Peyer's patch (tissue), 4 donors: Measurements from ENCODE around the gene ADISSP. TPM values are rescaled to one million over a fixed set of nuclear protein-coding genes. Genes with fewer than 3 reads are reported as not detected.

Experiments used
- DNase-seq, 3 donors: peaks; one replicate each; pipeline ENCODE4 v3.0.0-alpha.2; 2017 to 2019
- H3K27ac ChIP-seq, 4 donors: fragments of 200-600 bp; sonication (generic); one replicate each; pipeline ENCODE4 v1.5.1; 2016 to 2019
- H3K27me3 ChIP-seq, 2 donors: fragments of 200-600 bp; sonication (generic); one replicate each; pipeline ENCODE4 v1.5.1; 2019
- H3K36me3 ChIP-seq, 3 donors: fragments of 200-600 bp; sonication (generic); one replicate each; pipeline ENCODE4 v1.5.1; 2016 to 2019
- H3K4me1 ChIP-seq, 4 donors: fragments of 200-600 bp; sonication (generic); one replicate each; pipeline ENCODE4 v1.5.1; 2016 to 2019
- H3K4me3 ChIP-seq, 4 donors: fragments of 200-600 bp; sonication (generic); 1 replicate in 3 of 4; 2 replicates in 1 of 4; pipeline ENCODE4 v1.5.1; 2016 to 2019; ENCODE audit warnings: mild to moderate bottlenecking in 1 of 4
- H3K9me3 ChIP-seq, 4 donors: fragments of 200-600 bp; sonication (generic); one replicate each; pipeline ENCODE4 v1.5.1; 2016 to 2019; ENCODE audit warnings: mild to moderate bottlenecking in 1 of 4
- POLR2A ChIP-seq, 2 donors: fragments of 450-650 bp; IDR thresholded peaks; one replicate each; pipeline ENCODE4 v1.5.1; 2017; ENCODE audit warnings: antibody characterized with exemption in 2 of 2, mild to moderate bottlenecking in 2 of 2, moderate library complexity in 2 of 2
- total RNA-seq, 4 donors: library from RNA; depleted of rRNA; stranded (reverse); fragments of >200 nt; gene quantifications; one replicate each; pipeline ENCODE4 v1.1.0, GENCODE V29; 2016
- TF ChIP-seq, protein P1 (sequence below), 6 experiments: fragments of 450-650 bp in 4 of 6; fragments of 200-600 bp in 2 of 6; sonication (generic) in 1 of 6; IDR thresholded peaks; one replicate each; pipeline ENCODE4 v1.5.1; 2017 to 2019; ENCODE audit warnings: antibody characterized with exemption in 6 of 6, mild to moderate bottlenecking in 3 of 6, moderate library complexity in 1 of 6

ADISSP gene
- total RNA-seq, 4 donors from 2014 or later = 7.4 to 13.2 (median 10.2) TPM

DNA sequence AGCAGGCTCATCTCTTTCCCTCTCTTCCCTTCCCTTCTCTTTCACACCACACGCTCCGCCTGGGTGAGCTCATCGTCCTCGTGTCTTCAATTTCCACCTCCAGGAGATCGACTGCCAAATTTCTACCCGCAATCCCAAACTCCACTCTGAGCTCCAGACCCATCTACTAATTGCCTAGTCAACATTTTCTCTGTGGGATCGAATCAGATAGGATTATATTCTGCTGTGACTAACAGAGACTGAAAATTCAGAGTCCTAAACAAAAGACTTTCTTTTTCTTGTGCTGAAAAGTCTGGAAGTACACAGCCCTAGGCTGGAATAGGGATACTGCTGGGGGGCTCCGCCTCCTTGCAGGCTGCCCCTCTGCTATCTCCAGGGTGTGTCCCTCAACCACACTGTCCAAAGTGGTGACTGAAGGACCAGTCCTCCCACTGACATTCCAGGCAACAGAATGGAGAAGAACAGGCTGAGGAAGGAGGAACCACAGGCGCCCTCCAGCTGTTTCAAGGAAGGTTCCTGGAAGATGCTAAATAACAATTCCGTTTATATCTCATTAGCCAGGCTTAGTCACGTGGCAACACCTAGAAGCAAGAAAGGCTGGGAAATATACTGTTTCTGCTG, 40.0 kb downstream of the ADISSP start:
- DNase-seq = no peak
- peaks cover 0 to 4% (median 0%) of the 10 kb centered on the region in 4 donors for H3K4me1 ChIP-seq
- no peak for TF ChIP-seq POLR2A (IDR thresholded peaks at IDR 0.05)
- TF ChIP-seq, protein P1, sequence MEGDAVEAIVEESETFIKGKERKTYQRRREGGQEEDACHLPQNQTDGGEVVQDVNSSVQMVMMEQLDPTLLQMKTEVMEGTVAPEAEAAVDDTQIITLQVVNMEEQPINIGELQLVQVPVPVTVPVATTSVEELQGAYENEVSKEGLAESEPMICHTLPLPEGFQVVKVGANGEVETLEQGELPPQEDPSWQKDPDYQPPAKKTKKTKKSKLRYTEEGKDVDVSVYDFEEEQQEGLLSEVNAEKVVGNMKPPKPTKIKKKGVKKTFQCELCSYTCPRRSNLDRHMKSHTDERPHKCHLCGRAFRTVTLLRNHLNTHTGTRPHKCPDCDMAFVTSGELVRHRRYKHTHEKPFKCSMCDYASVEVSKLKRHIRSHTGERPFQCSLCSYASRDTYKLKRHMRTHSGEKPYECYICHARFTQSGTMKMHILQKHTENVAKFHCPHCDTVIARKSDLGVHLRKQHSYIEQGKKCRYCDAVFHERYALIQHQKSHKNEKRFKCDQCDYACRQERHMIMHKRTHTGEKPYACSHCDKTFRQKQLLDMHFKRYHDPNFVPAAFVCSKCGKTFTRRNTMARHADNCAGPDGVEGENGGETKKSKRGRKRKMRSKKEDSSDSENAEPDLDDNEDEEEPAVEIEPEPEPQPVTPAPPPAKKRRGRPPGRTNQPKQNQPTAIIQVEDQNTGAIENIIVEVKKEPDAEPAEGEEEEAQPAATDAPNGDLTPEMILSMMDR (IDR thresholded peaks at IDR 0.05) = no peak
- no peak overlapping the region for H3K4me3 ChIP-seq
- H3K36me3 ChIP-seq = no peaks in the 10 kb centered on the region
- no peaks in the 10 kb centered on the region for H3K9me3 ChIP-seq
- peak overlapping the region in 1 of 4 donors; percentile 17 for H3K27ac ChIP-seq
- H3K27me3 ChIP-seq = peaks cover 0 to 5% of the 10 kb centered on the region in 2 donors

GRCh38 chr20:3724356-3724755, 43.2 kb downstream of the ADISSP start:
- TF ChIP-seq POLR2A (IDR thresholded peaks at IDR 0.05) = no peak
- TF ChIP-seq, protein P1 (IDR thresholded peaks at IDR 0.05) = no peak
- H3K9me3 ChIP-seq = no peaks in the 10 kb centered on the region
- H3K27me3 ChIP-seq = no peaks in the 10 kb centered on the region
- H3K4me1 ChIP-seq = no peaks in the 10 kb centered on the region
- H3K27ac ChIP-seq = no peak overlapping the region
- no peaks in the 10 kb centered on the region for H3K36me3 ChIP-seq
- H3K4me3 ChIP-seq = no peak overlapping the region
- DNase-seq = no peak

GRCh38 chr20:3723284-3723683, 44.3 kb downstream of the ADISSP start:
- no peak for DNase-seq
- no peak overlapping the region for H3K4me3 ChIP-seq
- no peak overlapping the region for H3K27ac ChIP-seq
- no peaks in the 10 kb centered on the region for H3K4me1 ChIP-seq
- H3K36me3 ChIP-seq = no peaks in the 10 kb centered on the region
- H3K27me3 ChIP-seq = no peaks in the 10 kb centered on the region
- no peaks in the 10 kb centered on the region for H3K9me3 ChIP-seq
- TF ChIP-seq, protein P1 (IDR thresholded peaks at IDR 0.05) = no peak
- TF ChIP-seq POLR2A (IDR thresholded peaks at IDR 0.05) = no peak

DNA sequence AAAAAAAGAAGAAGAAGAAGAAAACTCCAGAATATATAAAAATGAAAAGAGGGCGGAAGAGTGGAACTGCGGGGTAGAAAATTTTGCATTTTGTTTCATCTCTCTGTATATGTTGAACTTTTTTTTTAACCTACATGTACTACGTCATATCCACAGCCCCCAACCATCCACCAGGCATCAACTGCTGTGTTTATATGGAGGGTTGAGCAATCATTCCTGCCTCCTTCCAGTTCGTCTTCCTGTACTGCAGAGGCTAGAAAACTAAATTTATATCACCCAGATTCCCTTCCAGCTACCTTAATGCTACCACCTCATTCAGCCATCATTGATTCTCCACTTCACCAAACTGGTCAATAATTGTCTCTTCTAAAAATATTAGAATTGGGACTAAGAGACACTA, 45.6 kb downstream of the ADISSP start:
- H3K36me3 ChIP-seq = no peaks in the 10 kb centered on the region
- H3K4me3 ChIP-seq = no peak overlapping the region
- no peak for TF ChIP-seq POLR2A (IDR thresholded peaks at IDR 0.05)
- H3K27me3 ChIP-seq = no peaks in the 10 kb centered on the region
- H3K27ac ChIP-seq = no peak overlapping the region
- H3K4me1 ChIP-seq = no peaks in the 10 kb centered on the region
- H3K9me3 ChIP-seq = no peaks in the 10 kb centered on the region
- no peak for DNase-seq

- no peaks in the 10 kb centered on the region for H3K4me1 ChIP-seq
- no peak overlapping the region for H3K27ac ChIP-seq
- no peaks in the 10 kb centered on the region for H3K9me3 ChIP-seq
- no peak for TF ChIP-seq POLR2A (IDR thresholded peaks at IDR 0.05)
- TF ChIP-seq, protein P1 (IDR thresholded peaks at IDR 0.05) = no peak
- H3K36me3 ChIP-seq = no peaks in the 10 kb centered on the region
- H3K27me3 ChIP-seq = no peaks in the 10 kb centered on the region
- no peak for DNase-seq
- H3K4me3 ChIP-seq = no peak overlapping the region
Observed at GRCh38 chr20:3720626-3721025, 46.9 kb downstream of the ADISSP start.

DNA sequence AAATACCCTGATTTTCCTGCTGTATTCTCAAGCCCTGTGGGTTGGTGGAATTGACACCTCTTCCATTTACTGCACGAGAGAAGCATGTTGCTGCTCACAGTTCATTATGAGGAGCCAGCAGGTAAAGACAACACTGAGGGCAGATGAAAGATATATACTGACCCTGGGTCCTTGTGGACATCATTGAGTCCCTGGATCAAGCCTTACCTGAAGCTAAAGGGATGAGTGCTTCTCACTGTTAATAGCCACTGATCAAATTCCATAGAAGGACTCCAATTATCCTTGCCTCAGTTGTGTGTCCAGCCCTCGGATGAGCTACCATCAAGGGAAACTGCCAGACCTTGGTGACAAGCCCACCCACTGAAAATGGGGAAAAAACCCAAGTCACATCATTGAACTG, 47.5 kb downstream of the ADISSP start:
- DNase-seq = no peak
- no peaks in the 10 kb centered on the region for H3K4me1 ChIP-seq
- H3K4me3 ChIP-seq = no peak overlapping the region
- H3K27ac ChIP-seq = no peak overlapping the region
- no peaks in the 10 kb centered on the region for H3K9me3 ChIP-seq
- H3K27me3 ChIP-seq = no peaks in the 10 kb centered on the region
- no peak for TF ChIP-seq POLR2A (IDR thresholded peaks at IDR 0.05)
- TF ChIP-seq, protein P1 (IDR thresholded peaks at IDR 0.05) = no peak
- H3K36me3 ChIP-seq = no peaks in the 10 kb centered on the region
